HG03280 (cell line): ENCODE data around the gene PHEX.

Experiments used
- ATAC-seq: cut with Tn5 transposase; IDR thresholded peaks from one replicate; pipeline ENCODE4 v1.9.1; 2021; ENCODE audit warnings: mild to moderate bottlenecking, moderate library complexity; ENCODE audit not compliant: unreplicated experiment

The PHEX gene

GRCh38 chrX:22147214-22147613, 115.1 kb downstream of the PHEX start:
- ATAC-seq = no peak

- no peak for ATAC-seq
Observed at GRCh38 chrX:22147942-22148341, 115.8 kb downstream of the PHEX start.

GRCh38 chrX:22148565-22148964, 116.4 kb downstream of the PHEX start:
- ATAC-seq = no peak

- ATAC-seq = no peak
Observed at GRCh38 chrX:22150371-22150770, 118.2 kb downstream of the PHEX start.

GRCh38 chrX:22155126-22155525, 123.0 kb downstream of the PHEX start:
- ATAC-seq = no peak

DNA sequence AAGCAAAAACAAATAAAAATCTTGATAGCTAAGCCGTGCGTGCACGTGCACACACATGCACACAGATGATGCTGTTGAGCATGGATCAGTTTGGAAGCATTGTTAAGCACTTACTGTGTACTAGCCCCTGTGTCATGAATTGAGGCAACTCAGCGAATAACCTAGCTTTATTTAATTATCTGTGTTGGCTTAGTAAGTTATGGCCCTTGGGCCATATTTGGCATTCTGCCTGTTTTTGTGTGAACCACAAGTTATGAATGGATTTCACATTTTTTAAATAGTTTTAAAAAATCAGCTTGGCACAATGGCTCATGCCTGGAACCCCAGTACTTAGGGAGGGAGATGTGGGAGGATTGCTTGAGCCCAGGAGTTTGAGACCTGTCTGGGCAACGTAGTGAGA, 126.9 kb downstream of the PHEX start:
- no peak for ATAC-seq

- ATAC-seq = no peak
Observed at GRCh38 chrX:22163326-22163725, 131.2 kb downstream of the PHEX start.

DNA sequence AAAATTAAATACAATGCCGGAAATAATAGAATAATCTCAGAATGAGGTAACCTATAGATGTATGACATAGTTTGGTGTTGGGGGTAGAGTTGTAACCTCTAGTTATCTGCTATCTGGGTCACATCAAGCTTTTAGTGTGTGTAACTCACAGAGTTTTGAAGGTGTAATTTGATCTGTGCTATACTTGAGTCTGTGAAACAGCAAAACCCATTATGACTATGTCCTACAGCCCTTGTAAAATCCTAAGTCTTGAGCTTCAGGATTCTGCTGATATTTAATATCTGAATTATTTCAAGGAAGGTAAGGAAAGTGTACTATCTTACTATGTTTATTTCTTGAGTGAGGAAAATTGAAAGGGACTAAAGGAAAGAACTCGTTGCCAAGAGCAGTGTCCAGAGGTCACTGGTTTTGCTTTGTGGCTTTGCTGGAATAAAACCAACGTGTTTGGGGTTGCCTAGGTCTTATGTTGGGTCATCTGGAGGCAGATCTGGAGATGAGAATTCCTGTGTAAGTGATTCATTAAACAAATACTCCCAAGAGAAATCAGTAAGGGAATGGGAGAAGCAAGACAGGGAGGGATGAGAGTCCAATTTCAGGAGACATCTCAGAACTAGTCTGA, 132.8 kb downstream of the PHEX start:
- no peak for ATAC-seq

DNA sequence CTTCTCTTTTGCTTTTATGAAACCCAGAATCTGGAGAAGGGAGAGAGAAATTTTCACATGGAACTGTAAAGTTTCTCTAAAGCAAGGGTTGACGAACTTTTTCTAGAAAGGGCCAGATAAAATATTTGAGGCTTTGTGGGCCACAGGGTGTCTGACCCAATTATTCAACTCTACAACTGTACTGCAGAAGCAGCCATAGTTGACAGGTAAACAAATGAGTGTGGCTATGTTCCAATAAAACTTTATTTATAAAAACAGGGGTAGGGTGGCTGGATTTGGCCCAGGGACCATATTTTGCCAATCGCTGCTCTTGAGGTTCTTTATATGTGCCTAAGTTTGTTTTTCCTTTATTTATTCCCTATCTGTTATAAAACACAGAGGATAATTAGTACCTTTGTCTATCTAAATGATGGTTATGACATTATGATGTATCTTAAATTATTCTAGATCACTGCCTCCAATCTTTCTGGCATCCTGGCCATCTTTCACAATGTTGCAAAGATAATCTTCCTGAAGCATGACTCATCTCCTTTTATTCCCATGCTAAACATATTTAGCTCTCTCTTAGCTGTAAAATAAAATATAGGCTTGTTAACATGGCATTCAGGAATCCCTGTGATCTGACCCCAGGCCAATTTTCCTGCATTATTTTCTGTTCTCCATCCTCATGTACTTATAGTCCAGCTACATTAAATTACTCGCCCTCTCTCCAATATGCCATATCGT, 133.8 kb downstream of the PHEX start:
- no peak for ATAC-seq

DNA sequence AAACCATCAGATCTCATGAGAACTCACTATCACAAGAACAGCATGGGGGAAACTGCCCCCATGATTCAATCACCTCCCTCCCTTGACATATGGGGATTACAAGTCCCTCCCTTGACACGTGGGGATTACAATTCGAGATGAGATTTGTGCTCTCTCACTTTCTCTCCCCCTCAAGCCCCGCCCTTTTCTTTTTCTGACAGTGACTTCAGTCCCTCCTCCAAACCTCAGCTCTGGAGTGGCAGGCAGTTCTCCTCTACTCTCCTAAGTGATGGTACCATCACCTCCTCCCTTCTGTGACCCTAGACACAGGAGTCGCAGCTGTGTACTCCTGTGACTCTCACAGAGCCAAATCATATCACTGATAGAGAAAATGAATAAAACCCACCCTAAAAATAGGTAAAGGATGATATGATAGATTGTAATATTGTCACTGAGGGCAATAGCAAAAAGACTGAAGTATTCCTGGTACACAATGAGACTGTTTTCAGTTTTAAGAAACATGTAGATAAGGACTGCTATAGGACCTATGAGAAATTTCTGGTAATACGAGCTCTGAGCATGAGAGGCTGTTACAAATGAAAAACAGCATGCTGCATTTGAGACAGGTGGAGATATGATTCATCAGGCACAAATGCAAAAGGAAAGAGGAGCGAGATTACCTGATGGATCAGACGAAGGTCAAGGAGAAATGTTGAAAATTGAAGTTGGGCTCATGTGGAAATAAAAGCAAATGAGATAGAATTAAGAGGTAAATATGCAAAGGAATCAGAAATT, 139.3 kb downstream of the PHEX start:
- ATAC-seq = no peak

DNA sequence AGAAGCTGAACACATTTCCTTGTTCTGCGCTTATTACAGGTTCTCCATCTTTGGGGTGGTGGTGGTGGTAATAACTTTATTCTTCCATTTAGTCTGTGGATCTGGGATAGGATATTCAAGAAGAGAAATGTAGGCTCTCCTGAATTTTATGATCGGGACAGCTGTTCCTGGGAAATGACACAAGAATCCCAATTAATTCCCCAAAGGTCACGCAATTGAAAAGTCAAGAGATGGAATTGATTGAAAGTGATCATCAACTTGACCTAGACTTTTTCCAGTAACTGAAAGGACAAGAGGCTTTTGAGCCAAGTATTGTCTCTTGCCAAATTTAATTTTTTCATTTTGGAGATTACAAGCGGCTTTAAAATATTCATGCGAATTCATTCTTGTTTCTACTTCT, 141.8 kb downstream of the PHEX start:
- ATAC-seq = no peak

DNA sequence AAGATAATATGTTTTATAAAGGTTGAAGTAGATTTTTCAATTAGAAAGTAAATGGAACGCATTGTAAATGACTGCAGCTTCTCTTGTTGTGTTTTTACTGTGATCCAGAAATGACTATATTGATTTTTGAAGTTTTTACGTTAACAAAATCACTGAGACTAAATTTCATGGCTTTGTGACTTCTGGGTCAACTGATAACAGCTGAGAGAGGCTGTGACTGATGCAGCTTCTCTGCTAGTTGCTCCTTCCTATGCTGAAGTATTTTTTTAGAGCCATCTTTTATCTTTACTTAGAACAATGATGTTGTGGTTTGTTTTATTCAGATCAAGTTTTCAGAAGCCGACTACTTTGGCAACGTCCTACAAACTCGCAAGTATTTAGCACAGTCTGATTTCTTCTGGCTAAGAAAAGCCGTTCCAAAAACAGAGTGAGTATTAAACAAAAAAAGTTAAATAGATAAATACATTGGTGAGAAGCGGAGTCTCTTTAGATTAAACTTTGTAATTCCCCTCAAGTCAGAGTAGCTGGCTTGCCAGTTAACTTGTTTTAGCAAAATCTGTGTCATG, 145.9 kb downstream of the PHEX start:
- no peak for ATAC-seq

GRCh38 chrX:22184096-22184495, 152.0 kb downstream of the PHEX start:
- no peak for ATAC-seq

DNA sequence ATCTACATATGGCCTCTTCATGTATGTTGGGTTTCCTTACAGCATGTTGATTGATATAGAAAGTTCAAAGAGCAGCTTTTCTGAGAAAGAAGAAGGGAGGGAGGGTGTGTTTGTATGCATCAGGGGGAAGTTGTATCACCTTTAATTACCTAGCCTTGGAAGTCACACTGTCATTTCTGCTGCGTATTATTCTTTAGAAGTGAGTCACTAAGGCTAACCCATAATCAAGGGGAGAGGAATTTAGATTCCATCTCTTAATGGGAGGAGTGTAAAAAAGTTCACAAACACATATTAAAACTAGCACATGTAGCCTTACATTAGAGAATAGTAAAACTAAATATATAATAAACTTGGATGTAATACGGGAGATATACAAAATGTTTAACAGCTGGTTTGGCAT, 154.0 kb downstream of the PHEX start:
- ATAC-seq = no peak

DNA sequence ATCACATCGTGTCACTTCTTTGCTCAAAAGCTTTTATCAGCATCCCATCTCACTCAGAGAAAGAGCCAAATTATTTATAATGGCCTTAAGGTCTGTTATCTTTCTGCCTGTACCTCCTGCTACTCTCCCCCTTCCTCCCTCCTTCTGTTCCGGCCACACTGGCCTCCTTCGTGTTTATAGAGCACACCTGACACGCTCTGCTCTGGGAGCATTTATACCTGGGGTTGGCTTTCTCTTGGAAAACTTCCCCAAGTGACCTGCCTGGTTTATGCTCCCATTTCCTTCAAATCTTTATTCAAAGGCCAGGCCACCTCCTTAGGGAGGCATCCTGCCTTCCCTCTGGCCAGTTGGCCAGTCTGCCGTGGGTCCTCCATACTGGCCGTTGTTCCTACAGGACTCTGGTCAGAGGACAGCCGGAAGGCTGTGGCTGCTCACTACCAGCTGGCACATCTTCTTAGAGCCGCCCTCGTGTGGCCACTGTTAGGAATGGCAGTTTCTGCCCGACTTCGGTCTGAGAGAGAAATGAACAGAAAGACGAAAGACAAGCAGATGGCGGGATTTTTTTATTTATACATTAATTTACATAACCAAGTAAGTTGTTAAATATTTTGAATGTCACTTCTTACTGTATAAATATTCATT, 160.4 kb downstream of the PHEX start:
- peak; percentile 96 for ATAC-seq

GRCh38 chrX:22193851-22194659, 161.9 kb downstream of the PHEX start:
- ATAC-seq = no peak

DNA sequence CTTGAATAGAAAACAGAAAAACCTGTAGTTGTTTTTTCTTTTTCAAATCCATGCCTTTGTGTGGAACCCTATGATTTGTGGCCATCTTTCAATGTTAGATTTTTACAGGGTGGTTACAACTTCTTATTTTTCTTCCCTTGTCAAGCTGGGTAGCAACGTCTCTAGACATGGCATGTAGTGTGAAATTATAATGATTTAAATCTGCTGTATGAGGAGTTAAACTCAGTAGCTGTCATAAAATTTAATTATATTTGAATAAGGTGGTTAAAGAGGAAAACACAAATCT, 162.5 kb downstream of the PHEX start:
- no peak for ATAC-seq

DNA sequence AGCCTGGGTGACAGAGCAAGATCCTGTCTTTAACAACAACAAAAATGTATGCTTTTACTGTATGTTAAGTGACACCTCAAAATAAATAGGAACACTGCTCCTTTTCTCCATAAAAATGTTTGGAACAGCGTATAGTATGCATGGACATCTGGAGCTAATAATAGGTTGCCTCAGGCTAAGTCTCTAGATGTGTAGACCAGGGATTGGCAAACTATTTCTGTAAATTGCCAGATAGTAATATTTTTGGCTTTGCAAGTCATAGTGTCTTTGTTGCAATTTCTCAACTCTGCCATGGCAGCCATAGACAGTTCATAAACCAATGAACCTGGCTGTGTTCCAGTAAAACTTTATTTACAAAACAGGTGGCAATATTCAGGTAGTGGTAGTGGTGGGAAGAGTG, 164.0 kb downstream of the PHEX start:
- no peak for ATAC-seq

GRCh38 chrX:22202251-22202650, 170.1 kb downstream of the PHEX start:
- no peak for ATAC-seq

- ATAC-seq = no peak
Observed at GRCh38 chrX:22203186-22203585, 171.1 kb downstream of the PHEX start.

- ATAC-seq = no peak
Observed at GRCh38 chrX:22206781-22207180, 174.7 kb downstream of the PHEX start.
